ENCODE data around the gene ZNF688. TPM values are rescaled to one million over a fixed set of nuclear protein-coding genes. Genes with fewer than 3 reads are reported as not detected.
"Not testable (repeated sequence)": the region's sequence is repeated elsewhere in the genome, so short reads cannot be mapped to it uniquely, and the experiment has no call there.

The ZNF688 gene
- total RNA-seq, 4 donors from 2014 or later, result 9.6 to 27.1 (median 12.5) TPM

GRCh38 chr16:30548416-30549253 lies 22.9 kb downstream of the ZNF688 start:
- TF ChIP-seq POLR2A (IDR thresholded peaks at IDR 0.05), result no peak
- TF ChIP-seq, protein P1, sequence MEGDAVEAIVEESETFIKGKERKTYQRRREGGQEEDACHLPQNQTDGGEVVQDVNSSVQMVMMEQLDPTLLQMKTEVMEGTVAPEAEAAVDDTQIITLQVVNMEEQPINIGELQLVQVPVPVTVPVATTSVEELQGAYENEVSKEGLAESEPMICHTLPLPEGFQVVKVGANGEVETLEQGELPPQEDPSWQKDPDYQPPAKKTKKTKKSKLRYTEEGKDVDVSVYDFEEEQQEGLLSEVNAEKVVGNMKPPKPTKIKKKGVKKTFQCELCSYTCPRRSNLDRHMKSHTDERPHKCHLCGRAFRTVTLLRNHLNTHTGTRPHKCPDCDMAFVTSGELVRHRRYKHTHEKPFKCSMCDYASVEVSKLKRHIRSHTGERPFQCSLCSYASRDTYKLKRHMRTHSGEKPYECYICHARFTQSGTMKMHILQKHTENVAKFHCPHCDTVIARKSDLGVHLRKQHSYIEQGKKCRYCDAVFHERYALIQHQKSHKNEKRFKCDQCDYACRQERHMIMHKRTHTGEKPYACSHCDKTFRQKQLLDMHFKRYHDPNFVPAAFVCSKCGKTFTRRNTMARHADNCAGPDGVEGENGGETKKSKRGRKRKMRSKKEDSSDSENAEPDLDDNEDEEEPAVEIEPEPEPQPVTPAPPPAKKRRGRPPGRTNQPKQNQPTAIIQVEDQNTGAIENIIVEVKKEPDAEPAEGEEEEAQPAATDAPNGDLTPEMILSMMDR (IDR thresholded peaks at IDR 0.05), result no peak
- no peaks in the 10 kb centered on the region for H3K36me3 ChIP-seq
- H3K4me1 ChIP-seq, result no peaks in the 10 kb centered on the region
- H3K27ac ChIP-seq, result no peak overlapping the region
- intact Hi-C loops (cut with DNase I; ENCODE audit: low total_unique reads), result no loop called here
- no peak overlapping the region for H3K4me3 ChIP-seq
- H3K27me3 ChIP-seq, result no peaks in the 10 kb centered on the region
- DNase-seq, result no peak
- H3K9me3 ChIP-seq, result no peaks in the 10 kb centered on the region

DNA sequence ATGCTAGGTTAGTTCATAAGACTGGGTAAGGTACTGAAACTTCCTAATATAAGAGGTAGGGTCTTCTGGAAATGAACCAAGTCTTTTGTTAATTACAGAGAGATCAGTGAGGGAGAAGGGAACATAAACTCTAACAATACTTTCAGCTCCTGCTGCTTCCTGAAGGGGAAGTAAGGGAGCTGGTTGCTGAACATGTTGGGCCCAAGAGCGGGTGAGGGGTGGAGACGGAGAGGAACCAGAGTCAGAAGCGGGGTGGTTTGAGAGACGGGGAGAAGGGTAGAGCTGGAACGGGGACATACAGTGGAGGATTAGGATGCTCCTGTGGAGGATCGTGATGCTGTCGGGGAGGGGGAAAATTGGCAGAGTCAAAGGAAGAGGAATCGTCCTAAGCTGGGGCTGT lies 25.4 kb downstream of the ZNF688 start:
- Histone ChIP-seq H3K4me3 (no peak overlapping the region), H3K36me3 (no peaks in the 10 kb centered on the region), H3K9me3 (no peaks in the 10 kb centered on the region), H3K4me1 (no peaks in the 10 kb centered on the region), H3K27ac (no peak overlapping the region), H3K27me3 (no peaks in the 10 kb centered on the region)
- intact Hi-C loops (cut with DNase I; ENCODE audit: low total_unique reads), result no loop called here
- no peak for DNase-seq
- TF ChIP-seq POLR2A (IDR thresholded peaks at IDR 0.05), result no peak
- TF ChIP-seq, protein P1 (IDR thresholded peaks at IDR 0.05), result no peak

DNA sequence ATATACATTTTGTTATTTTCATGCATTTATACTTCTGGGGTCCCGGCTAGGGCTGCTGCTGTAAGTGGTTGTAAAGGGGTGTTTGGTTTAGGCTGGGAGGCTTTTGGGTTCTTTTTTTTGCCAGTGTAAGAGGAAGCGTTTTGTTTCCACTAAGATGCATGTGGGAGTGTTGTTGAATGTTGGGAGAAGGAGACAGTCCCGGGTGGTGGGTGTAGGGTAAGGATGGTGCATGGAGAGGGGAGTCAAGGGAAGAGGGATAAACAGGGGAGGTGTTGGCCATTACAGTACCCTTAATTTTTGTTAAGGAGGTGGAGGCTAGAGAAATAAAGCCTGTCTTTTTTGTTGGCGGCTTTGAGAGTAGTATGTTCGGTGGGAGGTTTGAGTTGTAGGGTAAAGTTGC lies 28.4 kb downstream of the ZNF688 start:
- no peak for TF ChIP-seq POLR2A (IDR thresholded peaks at IDR 0.05)
- TF ChIP-seq, protein P1 (IDR thresholded peaks at IDR 0.05), result no peak
- Histone ChIP-seq H3K36me3 (no peaks in the 10 kb centered on the region), H3K4me3 (no peak overlapping the region), H3K9me3 (no peaks in the 10 kb centered on the region), H3K27me3 (no peaks in the 10 kb centered on the region), H3K27ac (no peak overlapping the region), H3K4me1 (no peaks in the 10 kb centered on the region)
- intact Hi-C loops (cut with DNase I; ENCODE audit: low total_unique reads), result no loop called here
- no peak for DNase-seq

DNA sequence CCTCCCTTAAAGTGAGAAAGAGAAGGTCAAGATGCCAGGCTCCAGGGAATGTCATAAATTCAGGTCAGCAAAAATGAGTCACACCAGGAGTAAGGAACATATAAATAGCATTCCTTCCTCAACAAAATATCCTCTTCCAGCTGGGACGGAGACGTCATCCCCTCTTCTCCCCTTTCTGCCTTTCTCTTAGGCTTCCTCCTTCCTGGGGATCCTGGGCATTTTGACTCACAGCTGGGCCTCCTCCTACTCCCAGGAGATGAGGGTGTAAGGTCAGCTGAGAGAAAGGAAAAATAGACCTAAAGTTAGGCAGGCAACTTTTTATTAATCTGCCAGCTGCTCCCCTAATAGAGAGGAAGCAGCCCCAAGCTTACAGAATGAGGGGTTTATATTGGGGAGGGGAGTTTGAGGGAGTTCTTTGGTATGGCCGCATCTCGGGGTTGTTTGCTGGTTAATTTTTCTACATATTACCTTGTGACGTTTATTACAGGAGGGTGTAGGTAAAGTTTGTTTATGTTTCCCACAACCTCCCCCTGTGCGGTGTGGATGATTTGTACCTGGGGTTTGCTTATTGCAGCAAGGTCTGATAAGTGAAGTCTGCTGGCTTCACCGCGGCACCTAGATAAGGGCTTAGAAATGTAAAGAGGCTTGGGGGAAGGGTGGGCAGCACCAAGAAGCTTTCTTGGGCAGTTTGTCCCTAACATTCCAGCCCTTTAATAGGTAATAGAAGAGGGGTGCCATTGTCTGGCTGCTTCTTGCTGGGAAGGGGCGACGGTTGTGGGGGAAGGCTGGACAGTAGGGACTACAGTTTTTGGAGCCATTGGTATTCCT lies 29.8 kb downstream of the ZNF688 start:
- H3K27me3 ChIP-seq, result no peaks in the 10 kb centered on the region
- no peaks in the 10 kb centered on the region for H3K36me3 ChIP-seq
- H3K27ac ChIP-seq, result peak overlapping the region in 1 of 2 donors; percentile 70
- H3K4me1 ChIP-seq, result no peaks in the 10 kb centered on the region
- no peak for DNase-seq
- no peak overlapping the region for H3K4me3 ChIP-seq
- no peak for TF ChIP-seq POLR2A (IDR thresholded peaks at IDR 0.05)
- TF ChIP-seq, protein P1 (IDR thresholded peaks at IDR 0.05), result no peak
- H3K9me3 ChIP-seq, result no peaks in the 10 kb centered on the region
- intact Hi-C loops (cut with DNase I; ENCODE audit: low total_unique reads), result no loop called here

DNA sequence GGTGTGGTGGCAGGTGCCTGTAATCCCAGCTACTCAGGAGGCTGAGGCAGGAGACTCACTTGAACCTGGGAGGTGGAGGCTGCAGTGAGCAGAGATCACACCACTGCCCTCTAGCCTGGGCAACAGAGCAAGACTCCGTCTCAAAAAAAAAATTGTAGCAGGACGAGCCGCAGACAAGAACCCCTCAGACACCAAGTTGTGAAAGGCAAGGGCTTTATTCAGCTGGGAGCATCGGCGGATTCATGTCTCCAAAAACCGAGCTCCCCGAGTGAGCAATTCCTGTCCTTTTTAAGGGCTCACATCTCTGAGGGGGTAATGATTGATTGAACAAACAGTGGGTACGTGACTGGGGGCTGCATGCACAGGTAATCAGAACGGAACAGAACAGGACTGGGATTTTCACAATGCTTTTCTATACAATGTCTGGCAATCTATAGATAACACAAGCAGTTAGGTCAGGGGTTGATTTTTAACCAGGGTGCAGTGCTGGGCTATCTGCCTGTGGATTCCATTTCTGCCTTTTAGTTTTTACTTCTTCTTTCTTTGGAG lies 30.5 kb downstream of the ZNF688 start:
- H3K4me1 ChIP-seq; intact Hi-C loops (cut with DNase I; ENCODE audit: low total_unique reads): not testable (repeated sequence)

DNA sequence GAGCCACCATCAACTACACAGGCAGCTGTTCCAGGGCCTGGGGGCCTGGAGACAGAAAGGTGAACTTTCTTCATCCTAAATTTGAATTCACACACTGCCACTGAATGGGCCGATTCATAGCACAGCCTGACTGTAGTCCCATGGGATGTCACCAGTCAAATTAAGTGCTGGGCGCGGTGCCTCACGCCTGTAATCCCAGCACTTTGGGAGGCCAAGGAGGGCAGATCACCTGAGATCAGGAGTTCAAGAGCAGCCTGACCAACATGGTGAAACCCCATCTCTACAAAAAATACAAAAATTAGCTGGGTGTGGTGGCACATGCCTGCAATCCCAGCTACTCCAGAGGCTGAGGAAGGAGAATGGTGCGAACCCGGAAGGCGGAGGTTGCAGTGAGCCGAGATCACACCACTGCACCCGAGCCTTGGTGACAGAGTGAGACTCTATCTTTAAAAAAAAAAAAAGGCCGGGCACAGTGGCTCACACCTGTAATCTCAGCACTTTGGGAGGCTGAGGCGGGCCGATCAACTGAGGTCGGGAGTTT lies 31.5 kb downstream of the ZNF688 start:
- H3K4me3 ChIP-seq; H3K36me3 ChIP-seq; H3K9me3 ChIP-seq; DNase-seq; H3K4me1 ChIP-seq; H3K27ac ChIP-seq; intact Hi-C loops (cut with DNase I; ENCODE audit: low total_unique reads); H3K27me3 ChIP-seq: not testable (repeated sequence)

More for the DNA sequence above, 30.5 kb downstream of the ZNF688 start:
- H3K27ac ChIP-seq, result peak overlapping the region in 1 of 2 donors; percentile 70
- not testable (repeated sequence) for H3K4me3 ChIP-seq, H3K9me3 ChIP-seq, DNase-seq, H3K36me3 ChIP-seq, H3K27me3 ChIP-seq

All from uterus (tissue), 4 donors.